ENCODE measurements around the gene FREM2. TPM values are rescaled to one million over a fixed set of nuclear protein-coding genes. Genes with fewer than 3 reads are reported as not detected.

Gene FREM2
- total and polyA plus RNA-seq, 9 of the 15 experiments (the other 6 are each of a cell fraction or from before 2014, with no cell fraction given) = under 0.01 to 0.02 TPM; not detected in 7

- H3K9ac ChIP-seq (ENCODE audit: insufficient read depth in 1 of 2, low read depth in 2 of 2, low read length in 2 of 2) = no peak overlapping the region
- TF ChIP-seq DACH1 (IDR thresholded peaks at IDR 0.05; ENCODE audit: partially characterized antibody) (no peak), PHTF2 (CRISPR knock-in tag; IDR thresholded peaks at IDR 0.05) (no peak), ZNF134 (CRISPR knock-in tag; conservative IDR thresholded peaks at IDR 0.05) (no peak), FOXO4 (CRISPR knock-in tag; IDR thresholded peaks at IDR 0.05) (no peak), TBL1XR1 (IDR thresholded peaks at IDR 0.05; ENCODE audit: low read length in 2 of 2) (no peak), ETV6 (IDR thresholded peaks at IDR 0.05; ENCODE audit: borderline replicate concordance in 1 of 2, low read depth in 2 of 2, low read length in 1 of 2) (no peak), ETV6 (CRISPR knock-in tag; IDR thresholded peaks at IDR 0.05; ENCODE audit: borderline replicate concordance) (no peak), CCNT2 (IDR thresholded peaks at IDR 0.05; ENCODE audit: borderline replicate concordance, extremely low read depth, insufficient read length, low read depth, low read length) (no peak), HINFP (tag; conservative IDR thresholded peaks at IDR 0.05; ENCODE audit: low read depth) (no peak), BHLHE40 (IDR thresholded peaks at IDR 0.05; ENCODE audit: low read length) (no peak), TSHZ1 (CRISPR knock-in tag; IDR thresholded peaks at IDR 0.05) (no peak), ZNF511 (CRISPR knock-in tag; IDR thresholded peaks at IDR 0.05) (no peak), CXXC5 (CRISPR knock-in tag; IDR thresholded peaks at IDR 0.05) (no peak), GATAD2B (IDR thresholded peaks at IDR 0.05; ENCODE audit: borderline replicate concordance) (no peak), ZNF551 (CRISPR knock-in tag; IDR thresholded peaks at IDR 0.05) (no peak)
- DNase-seq (ENCODE audit: extremely low read depth in 1 of 4, low spot score in 3 of 4) = no peak
- H3K36me3 ChIP-seq (ENCODE audit: control insufficient read depth, insufficient read depth, low read length) = no peaks in the 10 kb centered on the region
- H3K79me2 ChIP-seq (ENCODE audit: control insufficient read depth, insufficient read depth, low read length) = no peaks in the 10 kb centered on the region
- H2AFZ ChIP-seq (ENCODE audit: low read depth, low read length) = no peak overlapping the region
- CTCF ChIA-PET (ENCODE audit: low intra/inter-chr PET ratio) = no interaction called here
- intact Hi-C loops (cut with micrococcal nuclease) = no loop called here
- 0% methylated on average over 1 of the region's 1 CpG for WGBS (ENCODE audit: insufficient coverage, low coverage, missing lambda C conversion rate)
- no peak overlapping the region for H3K27ac ChIP-seq (ENCODE audit: extremely low read depth, low read depth, low read length)
- H4K20me1 ChIP-seq (replicated peaks; ENCODE audit: control insufficient read depth, insufficient read depth, low read length) = no peaks in the 10 kb centered on the region
- no peaks in the 10 kb centered on the region for H3K9me3 ChIP-seq (replicated peaks; ENCODE audit: control insufficient read depth, insufficient read depth, low read depth, low read length)
- no TSS peak for BruUV-seq (replicated peaks)
- POLR2A ChIA-PET = no interaction called here
- H3K9me1 ChIP-seq (ENCODE audit: control insufficient read depth, insufficient read depth, low read length) = no peaks in the 10 kb centered on the region
- H3K4me2 ChIP-seq (ENCODE audit: insufficient read depth, low read length) = no peak overlapping the region
- H3K4me1 ChIP-seq (replicated peaks in 1 of 2; ENCODE audit: control insufficient read depth in 2 of 2, insufficient read depth in 2 of 2, low read length in 2 of 2) = no peaks in the 10 kb centered on the region
- FAIRE-seq = no peak
- in situ Hi-C loops (cut with MboI) = no loop called here
- H3K27me3 ChIP-seq (ENCODE audit: control insufficient read depth in 2 of 2, insufficient read depth in 2 of 2, low read length in 2 of 2) = no peaks in the 10 kb centered on the region
- ATAC-seq = no peak
- H3K4me3 ChIP-seq = no peak overlapping the region
These were observed 10.3 kb downstream of the FREM2 start for GRCh38 chr13:38697197-38697596.
